HCEC 1CT (cell line): Measurements from ENCODE around the gene DDN.
A peak's percentile ranks its signal among the peaks of the same experiment; 100 is the strongest.

Experiments used
- DNase-seq: peaks from one replicate; pipeline ENCODE4 v3.0.0-alpha.2; 2017

The DDN gene

GRCh38 chr12:49030714-49031572 lies 31.8 kb upstream of the DDN start:
- DNase-seq, result no peak

GRCh38 chr12:49030119-49030518 lies 30.9 kb upstream of the DDN start:
- DNase-seq, result no peak

GRCh38 chr12:49028666-49029275 lies 29.6 kb upstream of the DDN start:
- DNase-seq, result no peak

GRCh38 chr12:49027846-49028555 lies 28.8 kb upstream of the DDN start:
- no peak for DNase-seq

GRCh38 chr12:49026678-49027480 lies 27.7 kb upstream of the DDN start:
- no peak for DNase-seq

GRCh38 chr12:49026101-49026500 lies 26.9 kb upstream of the DDN start:
- no peak for DNase-seq

GRCh38 chr12:49025463-49025862 lies 26.3 kb upstream of the DDN start:
- no peak for DNase-seq

GRCh38 chr12:49024543-49024942 lies 25.4 kb upstream of the DDN start:
- no peak for DNase-seq

GRCh38 chr12:49023812-49024211 lies 24.6 kb upstream of the DDN start:
- no peak for DNase-seq

- no peak for DNase-seq
Measured at GRCh38 chr12:49022558-49023178, 23.5 kb upstream of the DDN start.

- DNase-seq, result no peak
Measured at GRCh38 chr12:49021292-49021915, 22.2 kb upstream of the DDN start.

GRCh38 chr12:49020441-49020840 lies 21.3 kb upstream of the DDN start:
- no peak for DNase-seq

- DNase-seq, result peak; percentile 28
Measured at GRCh38 chr12:49019443-49020324, 20.5 kb upstream of the DDN start.

GRCh38 chr12:49019120-49019430 lies 19.9 kb upstream of the DDN start:
- no peak for DNase-seq

GRCh38 chr12:49018261-49019119 lies 19.3 kb upstream of the DDN start, which contains the start of gene PRKAG1:
Gene PRKAG1 (minus strand): TSS chr12:49018776. CDS start chr12:49018740, 36 bp downstream.
- peak; percentile 97 for DNase-seq

GRCh38 chr12:49017891-49018260 lies 18.7 kb upstream of the DDN start:
- DNase-seq, result peak; percentile 45

GRCh38 chr12:49015196-49015595 lies 16.0 kb upstream of the DDN start:
- DNase-seq, result no peak

- peak; percentile 26 for DNase-seq
Measured at GRCh38 chr12:49014547-49014946, 15.4 kb upstream of the DDN start.

GRCh38 chr12:49013428-49013827 lies 14.3 kb upstream of the DDN start:
- DNase-seq, result no peak

GRCh38 chr12:49012739-49013138 lies 13.6 kb upstream of the DDN start:
- DNase-seq, result no peak
